ENCODE measurements around the gene RBM14. TPM values are rescaled to one million over a fixed set of nuclear protein-coding genes. Genes with fewer than 3 reads are reported as not detected.

The RBM14 gene, protein sequence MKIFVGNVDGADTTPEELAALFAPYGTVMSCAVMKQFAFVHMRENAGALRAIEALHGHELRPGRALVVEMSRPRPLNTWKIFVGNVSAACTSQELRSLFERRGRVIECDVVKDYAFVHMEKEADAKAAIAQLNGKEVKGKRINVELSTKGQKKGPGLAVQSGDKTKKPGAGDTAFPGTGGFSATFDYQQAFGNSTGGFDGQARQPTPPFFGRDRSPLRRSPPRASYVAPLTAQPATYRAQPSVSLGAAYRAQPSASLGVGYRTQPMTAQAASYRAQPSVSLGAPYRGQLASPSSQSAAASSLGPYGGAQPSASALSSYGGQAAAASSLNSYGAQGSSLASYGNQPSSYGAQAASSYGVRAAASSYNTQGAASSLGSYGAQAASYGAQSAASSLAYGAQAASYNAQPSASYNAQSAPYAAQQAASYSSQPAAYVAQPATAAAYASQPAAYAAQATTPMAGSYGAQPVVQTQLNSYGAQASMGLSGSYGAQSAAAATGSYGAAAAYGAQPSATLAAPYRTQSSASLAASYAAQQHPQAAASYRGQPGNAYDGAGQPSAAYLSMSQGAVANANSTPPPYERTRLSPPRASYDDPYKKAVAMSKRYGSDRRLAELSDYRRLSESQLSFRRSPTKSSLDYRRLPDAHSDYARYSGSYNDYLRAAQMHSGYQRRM
- 100 to 1,000 TPM; 112 to 125 TPM for total RNA-seq

DNA sequence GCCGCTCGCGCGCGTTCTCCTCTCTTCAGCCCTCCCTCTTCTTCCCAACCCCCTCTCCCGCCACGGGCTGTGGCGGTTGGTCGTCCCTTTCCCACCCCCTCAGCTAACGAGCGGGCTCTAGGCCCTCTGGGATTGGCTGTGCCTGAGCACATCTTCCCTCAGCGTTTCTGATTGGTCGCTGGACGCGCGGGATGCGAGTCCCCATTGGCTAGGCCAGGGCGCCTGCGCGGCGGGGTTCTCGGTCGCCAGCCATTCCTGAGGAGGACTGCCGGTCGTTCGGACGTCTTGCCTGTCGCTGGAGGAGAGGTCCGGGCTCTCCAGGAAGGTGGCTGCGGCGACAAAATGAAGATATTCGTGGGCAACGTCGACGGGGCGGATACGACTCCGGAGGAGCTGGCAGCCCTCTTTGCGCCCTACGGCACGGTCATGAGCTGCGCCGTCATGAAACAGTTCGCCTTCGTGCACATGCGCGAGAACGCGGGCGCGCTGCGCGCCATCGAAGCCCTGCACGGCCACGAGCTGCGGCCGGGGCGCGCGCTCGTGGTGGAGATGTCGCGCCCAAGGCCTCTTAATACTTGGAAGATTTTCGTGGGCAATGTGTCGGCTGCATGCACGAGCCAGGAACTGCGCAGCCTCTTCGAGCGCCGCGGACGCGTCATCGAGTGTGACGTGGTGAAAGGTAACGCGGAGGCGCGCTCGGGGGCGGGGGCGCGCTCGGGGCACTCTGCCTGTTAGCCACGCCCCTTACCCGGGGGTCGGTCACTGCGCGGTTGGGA lies at the start of gene RBM14:
RBM14 (plus strand) TSS at position 252 of the 776 bp plus-strand sequence; CDS start at position 343, 91 bp downstream.

DNA sequence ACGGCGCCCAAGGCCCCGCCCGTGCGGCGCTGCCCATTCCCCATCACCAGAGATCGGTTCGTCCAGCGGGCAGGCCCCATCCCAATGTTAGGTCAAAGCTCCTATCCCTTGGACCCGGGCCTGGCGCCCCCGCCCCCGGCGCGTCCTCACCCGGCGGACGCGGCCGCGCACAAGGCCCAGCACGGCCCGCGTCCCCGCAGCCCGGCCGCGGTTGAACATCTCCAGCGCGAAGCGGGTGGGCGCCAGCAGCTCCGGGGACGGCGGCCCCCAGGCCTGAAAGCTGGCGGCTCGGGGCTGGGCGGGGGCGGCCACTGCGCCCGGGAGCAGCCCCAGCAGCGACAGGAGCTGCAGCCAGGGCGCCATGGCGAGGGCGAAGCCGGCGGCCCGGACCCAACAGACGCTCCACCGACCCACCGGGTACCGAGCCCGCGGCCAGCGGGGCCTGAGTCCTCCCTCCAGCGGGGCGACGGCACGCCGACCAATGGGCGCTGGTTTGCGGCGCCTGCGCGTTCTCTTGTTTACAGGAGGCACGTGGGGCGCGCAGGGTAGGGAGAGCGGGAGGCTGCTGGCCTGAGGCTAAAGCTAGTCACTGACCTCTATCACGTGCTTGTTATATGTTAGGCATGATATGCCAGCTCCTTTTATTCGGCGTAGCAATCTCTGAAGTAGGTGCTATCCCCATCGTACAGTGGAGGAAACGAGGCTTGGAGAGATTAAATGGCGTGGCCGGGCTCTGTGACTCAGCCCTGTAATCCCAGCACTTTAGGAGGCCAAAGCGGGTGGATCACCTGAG lies 48.1 kb upstream of the RBM14 start, which contains the start of gene CTSF:
CTSF (minus strand) TSS at position 483 of the 793 bp plus-strand sequence; CDS start at position 363, 120 bp downstream.

DNA sequence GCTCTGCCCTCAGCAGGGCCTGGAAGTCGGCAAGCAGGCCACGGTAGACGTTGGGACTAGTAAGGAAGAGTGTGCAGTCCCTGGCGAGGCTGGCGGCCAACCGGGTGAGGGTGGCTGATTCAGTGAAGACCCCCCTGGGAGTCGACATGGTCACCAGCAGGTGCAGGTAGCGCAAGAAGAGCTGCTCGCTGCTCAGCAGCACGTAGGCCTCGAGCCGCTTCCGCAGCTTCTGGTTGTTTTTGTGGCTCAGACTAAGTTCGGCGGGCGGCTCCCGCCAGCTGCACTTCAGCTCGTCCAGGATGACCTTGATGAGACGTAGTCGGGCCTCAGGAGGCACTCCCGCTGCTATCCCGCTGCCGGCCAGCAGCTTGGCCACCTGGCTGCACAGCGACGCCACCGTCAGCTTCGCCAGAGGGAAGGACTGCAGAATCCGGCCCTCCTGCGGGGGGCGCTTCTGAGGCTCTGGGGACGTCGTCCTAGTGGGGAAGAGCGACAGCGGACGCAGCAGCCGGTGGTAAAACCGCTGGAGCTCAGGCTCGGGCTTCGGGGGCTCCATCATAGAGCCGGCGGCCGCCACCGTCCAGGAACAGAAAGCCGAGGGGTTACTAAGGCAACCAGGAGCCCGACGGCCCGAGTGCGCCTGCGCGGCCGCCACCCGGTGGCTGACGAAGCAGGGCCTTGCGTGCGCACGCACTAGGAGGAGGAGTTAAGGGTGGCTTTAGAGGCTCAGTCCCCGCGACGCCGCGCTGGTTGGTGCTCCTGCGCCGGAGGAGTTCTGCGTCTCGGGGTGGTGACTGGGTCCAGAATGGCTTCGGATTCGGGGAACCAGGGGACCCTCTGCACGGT lies 23.8 kb upstream of the RBM14 start, which contains the start of the genes CCDC87 and CCS:
CCDC87 (minus strand) TSS at position 607 of the 846 bp plus-strand sequence; CDS start at position 559, 48 bp downstream.
CCS (plus strand) TSS at position 729 of the 846 bp plus-strand sequence; CDS start at position 806, 77 bp downstream.

DNA sequence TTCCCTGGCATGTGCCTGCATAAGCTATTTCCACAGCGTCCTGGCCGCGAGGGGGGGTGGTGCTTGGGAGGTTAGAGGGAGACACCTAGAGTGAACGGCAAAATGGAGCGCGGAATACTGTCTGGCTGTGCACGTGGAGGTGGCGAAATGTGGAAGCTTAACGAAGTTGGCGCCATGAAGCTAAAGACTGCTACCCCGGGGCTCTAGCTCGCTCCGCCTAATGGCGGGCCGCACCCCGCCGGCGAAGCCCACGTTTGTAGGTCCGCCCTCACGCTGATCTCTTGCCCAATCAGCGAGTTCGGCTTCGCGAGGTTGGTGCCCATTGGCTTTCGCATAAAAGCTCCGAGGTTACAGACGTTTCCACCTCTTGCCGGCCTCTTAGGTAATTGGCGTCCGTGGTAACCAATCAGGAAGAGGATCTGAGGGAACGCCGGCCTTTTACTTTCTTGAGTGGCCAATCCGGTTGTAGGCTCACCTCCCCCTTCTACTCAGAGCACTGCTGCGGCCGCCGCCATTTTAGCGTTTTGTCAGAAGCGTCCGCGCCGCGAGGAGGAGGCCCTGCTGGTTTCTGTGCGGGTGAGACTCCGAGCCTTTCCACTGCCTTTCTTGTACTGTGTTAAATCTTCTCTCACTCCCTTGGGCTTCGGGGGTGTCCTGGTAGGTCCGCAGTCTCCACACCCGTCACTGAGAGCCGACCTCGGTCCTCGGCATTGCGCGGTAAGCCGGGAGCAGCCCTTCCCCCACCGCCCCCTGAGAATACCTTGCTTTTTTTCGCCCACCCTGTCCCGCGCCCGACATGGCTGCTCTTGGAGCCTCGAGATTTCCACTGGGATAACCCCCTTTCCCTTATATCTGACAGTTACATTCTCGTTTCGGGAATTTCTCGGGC lies 22.0 kb downstream of the RBM14 start, which contains the start of gene RBM4:
RBM4 (plus strand) TSS at position 527 of the 889 bp plus-strand sequence. CDS start 1,009 bp downstream, outside the sequence.

Other genes with a start within 250 kb of the RBM14 start
- gene SLC29A2, start 244.9 kb upstream of the RBM14 start, total RNA-seq, result 10 to 100 TPM; 16.0 to 16.2 TPM
- under 1 TPM in 1 of 2 experiments, not detected in 1; 0.05 TPM for gene NPAS4, start 195.6 kb upstream of the RBM14 start, total RNA-seq
- gene MRPL11, start 177.8 kb upstream of the RBM14 start, total RNA-seq, result 10 to 100 TPM; 53.0 to 57.4 TPM
- 1 to 10 TPM; 7.5 to 9.5 TPM for gene PELI3, start 149.7 kb upstream of the RBM14 start, total RNA-seq
- 10 to 100 TPM; 61.8 to 62.5 TPM for gene DPP3, start 136.2 kb upstream of the RBM14 start, total RNA-seq
- gene BBS1, start 106.0 kb upstream of the RBM14 start, total RNA-seq, result 10 to 100 TPM; 14.8 to 16.2 TPM
- 10 to 100 TPM; 17.0 to 18.0 TPM for gene ZDHHC24, start 70.6 kb upstream of the RBM14 start, total RNA-seq
- under 1 TPM in 1 of 2 experiments, not detected in 1; 0.05 TPM for gene ACTN3, start 69.7 kb upstream of the RBM14 start, total RNA-seq
- 1 to 10 TPM; 4.4 to 4.5 TPM for gene CTSF, start 48.0 kb upstream of the RBM14 start, total RNA-seq
- under 1 TPM in 1 of 2 experiments, not detected in 1; 0.07 TPM for gene CCDC87, start 23.6 kb upstream of the RBM14 start, total RNA-seq
- gene CCS, start 23.4 kb upstream of the RBM14 start, total RNA-seq, result 10 to 100 TPM; 36.7 to 40.0 TPM
- 100 to 1,000 TPM; 123 to 132 TPM for gene RBM4, start 22.1 kb downstream of the RBM14 start, total RNA-seq
- gene RBM4B, start 61.3 kb downstream of the RBM14 start, total RNA-seq, result 10 to 100 TPM; 17.4 to 20.0 TPM
- under 1 TPM; 0.05 to 0.08 TPM for gene SPTBN2, start 112.6 kb downstream of the RBM14 start, total RNA-seq
- 10 to 100 TPM; 17.4 to 21.5 TPM for gene RCE1, start 226.8 kb downstream of the RBM14 start, total RNA-seq
- 10 to 100 TPM; 18.4 to 19.1 TPM for gene LRFN4, start 240.4 kb downstream of the RBM14 start, total RNA-seq